Left cardiac atrium (tissue), 4 donors: ENCODE measurements around the gene COMT. TPM values are rescaled to one million over a fixed set of nuclear protein-coding genes. Genes with fewer than 3 reads are reported as not detected.

Experiments used
- ATAC-seq, 2 donors: fragments of 200-7000 bp; cut with Tn5 transposase; one replicate each; pipeline ENCODE4 v1.9.1; 2020; ENCODE audit warnings: mild to moderate bottlenecking in 2 of 2, moderate library complexity in 2 of 2
- DNase-seq: peaks from one replicate; pipeline ENCODE4 v3.0.0-alpha.2; 2020
- intact Hi-C, 2 donors: fragments of 100-400 bp; cut with DNase I; formaldehyde crosslinking; loops; one replicate each; pipeline versions ENCODE4 v1.14.1 to v1.15.1; 2022 to 2023
- total RNA-seq, 2 donors: library from RNA; stranded (reverse); fragmentation: NEBNext Ultra II Directional; extraction: Animal tissue kit (Norgen Biotek cat#: 25700); gene quantifications; one replicate each; pipeline ENCODE4 v1.2.1, GENCODE V29; 2021
- donor health status: DM: no; HTN: yes; CAD: no.
- donor health status: DM: no; HTN: yes; CAD: no; lungs with severe emphysema.
- donor health status: DM: yes; HTN: yes; CAD: no.
- donor health status: Dilated cardiomyopathy.

COMT gene
- total RNA-seq, 2 donors from 2014 or later = 101 to 103 TPM

GRCh38 chr22:19942157-19943081, 847 bp downstream of the COMT start:
- peak; percentile 63 to 70 for ATAC-seq
- peak; percentile 40 for DNase-seq
- intact Hi-C loops = no loop called here

- DNase-seq (peak; percentile 24), ATAC-seq (peak; percentile 44 to 56)
- intact Hi-C loops = no loop called here
Measured at GRCh38 chr22:19943082-19944026, 1.8 kb downstream of the COMT start.

GRCh38 chr22:19948057-19948760, 6.6 kb downstream of the COMT start:
- DNase-seq (no peak), ATAC-seq (no peak)
- intact Hi-C loops = no loop called here

DNA sequence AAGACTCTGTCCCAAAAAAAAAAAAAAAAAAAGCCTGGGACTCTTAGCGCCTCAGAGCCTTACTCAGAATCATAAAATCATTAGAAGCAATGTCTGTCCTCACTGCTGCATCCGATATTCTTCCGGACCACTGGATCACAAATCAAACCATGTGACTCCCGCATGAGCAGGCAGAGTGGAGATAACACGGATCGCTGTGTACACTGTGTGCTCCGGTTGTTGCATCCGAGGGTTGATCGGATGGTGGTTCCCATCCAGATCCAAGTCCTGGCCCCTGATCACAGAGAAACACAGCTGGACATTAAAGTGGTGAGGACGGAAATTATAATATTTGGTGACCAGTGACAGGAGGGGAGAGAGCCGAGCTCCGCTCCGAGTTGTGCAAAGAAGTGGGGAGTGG, 9.8 kb downstream of the COMT start:
- intact Hi-C loops = no loop called here

DNA sequence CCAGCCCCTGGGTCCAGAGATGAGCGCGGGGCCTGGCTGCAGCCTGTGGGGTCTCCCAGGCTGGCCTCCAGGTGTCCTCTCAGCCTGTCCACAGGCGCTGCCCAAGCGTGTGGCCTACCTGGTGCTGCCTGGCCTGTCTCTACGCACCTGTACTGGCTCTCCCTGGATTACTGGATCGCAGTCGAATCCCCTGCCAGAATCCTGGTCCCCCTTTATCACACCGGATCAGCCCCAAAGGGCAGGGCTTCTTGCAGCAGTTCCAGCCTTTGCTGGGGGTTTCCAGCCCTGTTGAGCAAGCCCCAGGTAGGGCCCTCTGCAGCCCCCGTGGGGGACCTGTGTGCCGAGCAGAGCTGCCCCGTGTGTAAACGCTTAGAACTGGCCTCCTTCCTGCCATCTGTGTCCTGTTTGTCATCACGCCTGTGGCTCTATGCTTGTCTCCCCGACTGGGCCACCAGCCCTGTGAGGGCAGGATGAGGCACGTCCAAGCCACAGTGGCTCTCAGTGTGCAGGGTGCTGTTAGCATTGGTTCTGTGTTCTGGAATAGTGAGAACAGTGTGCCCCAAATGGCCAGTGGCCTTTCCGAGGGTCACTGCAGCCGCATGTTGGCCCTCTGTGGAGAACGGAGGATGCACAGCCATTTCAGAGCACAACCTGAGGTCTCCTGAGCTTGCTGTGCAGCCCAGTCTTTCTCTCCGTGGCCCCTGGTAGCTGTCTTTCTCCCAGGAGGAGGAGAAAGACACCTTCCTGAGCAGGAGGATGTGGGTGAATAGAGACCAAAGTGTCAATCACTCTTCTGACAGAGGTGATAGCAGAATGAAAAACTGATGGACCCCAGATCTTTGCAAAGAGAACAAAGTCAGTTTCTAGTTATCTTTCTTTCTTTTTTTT, 13.9 kb downstream of the COMT start:
- ATAC-seq = no peak
- peak; percentile 20 for DNase-seq
- intact Hi-C loops = no loop called here

More for the DNA sequence above, 9.8 kb downstream of the COMT start:
- ATAC-seq (no peak), DNase-seq (peak; percentile 17)

GRCh38 chr22:19957445-19957844, 15.9 kb downstream of the COMT start:
- DNase-seq (peak; percentile 15), ATAC-seq (no peak)
- intact Hi-C loops = no loop called here

DNA sequence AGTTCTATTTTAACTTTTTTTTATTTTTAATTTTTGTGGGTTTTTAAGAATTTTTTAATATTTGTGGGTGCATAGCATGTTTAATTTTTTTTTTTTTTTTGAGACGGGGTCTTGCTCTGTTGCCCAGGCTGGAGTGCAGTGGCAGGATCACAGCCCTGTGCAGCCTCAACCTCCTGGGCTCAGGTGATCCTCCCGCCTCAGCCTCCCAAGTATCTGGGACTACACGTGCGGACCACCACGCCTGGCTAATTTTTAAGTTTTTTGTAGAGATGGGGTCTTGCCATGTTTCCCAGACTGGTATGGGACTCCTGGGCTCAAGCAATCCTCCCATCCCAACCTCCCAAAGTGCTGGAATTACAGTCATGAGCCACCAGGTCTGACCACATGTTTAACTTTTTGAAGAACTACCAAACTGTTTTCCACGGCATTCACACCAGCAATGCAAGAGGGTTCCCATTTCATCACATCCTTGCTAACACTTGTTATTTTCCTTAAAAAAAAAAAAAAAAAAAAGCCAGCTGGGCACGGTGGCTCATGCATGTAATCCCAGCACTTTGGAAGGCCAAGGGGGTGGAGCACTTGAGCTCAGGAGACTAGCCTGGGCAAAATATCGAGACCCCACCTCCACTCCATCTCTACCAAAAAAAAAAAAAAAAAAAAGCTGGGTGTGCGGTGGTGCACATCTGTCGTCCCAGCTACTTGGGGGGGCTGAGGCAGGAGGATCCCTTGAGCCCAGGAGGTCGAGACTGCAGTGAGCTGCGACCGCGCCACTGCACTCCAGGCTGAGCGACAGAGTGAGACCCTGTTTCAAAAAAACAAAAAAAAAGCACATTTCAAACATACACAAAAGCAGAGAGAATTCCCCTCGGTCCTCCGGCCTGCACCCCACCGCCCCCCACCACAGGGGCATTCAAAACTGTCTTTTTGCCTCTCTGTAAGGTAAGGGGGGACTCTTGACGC, 16.8 kb downstream of the COMT start:
- DNase-seq (no peak), ATAC-seq (no peak)
- intact Hi-C loops = no loop called here

DNA sequence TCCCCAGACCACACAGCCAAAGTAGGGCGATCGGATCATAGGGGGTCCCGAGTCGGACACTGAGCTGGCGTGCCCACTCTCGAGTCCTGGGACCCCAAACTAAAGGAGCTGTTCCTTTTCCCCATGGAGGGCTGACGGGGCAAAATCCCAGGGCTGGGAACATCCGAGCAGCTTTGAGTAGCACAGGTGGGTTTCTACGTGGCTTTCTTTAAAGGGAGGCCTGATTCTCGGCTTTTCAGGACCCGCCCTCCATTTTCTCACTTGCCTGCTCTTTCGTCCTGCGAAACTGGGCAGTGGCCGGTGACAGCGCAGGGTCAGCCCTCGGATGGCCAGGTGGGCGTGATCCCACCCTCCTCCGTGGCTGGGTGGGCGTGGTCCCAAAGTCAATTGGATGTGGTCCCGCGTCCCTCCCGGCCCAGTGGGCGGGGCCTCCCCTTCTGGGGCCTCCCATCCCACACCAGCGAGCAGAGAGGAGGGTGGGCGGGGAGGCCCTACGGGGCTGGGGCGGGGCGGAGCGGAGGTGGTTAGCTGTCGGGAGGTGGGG, 17.5 kb downstream of the COMT start:
- DNase-seq = peak; percentile 87
- ATAC-seq = peak; percentile 79 to 81
- intact Hi-C loops = no loop called here

- ATAC-seq = peak; percentile 4 to 9
- peak; percentile 20 for DNase-seq
- intact Hi-C loops = no loop called here
Measured at GRCh38 chr22:19959587-19960490, 18.3 kb downstream of the COMT start.

- no peak for ATAC-seq
- DNase-seq = no peak
- intact Hi-C loops = no loop called here
Measured at GRCh38 chr22:19960491-19961200, 19.1 kb downstream of the COMT start.

- intact Hi-C loops = no loop called here
- DNase-seq (no peak), ATAC-seq (no peak)
Measured at GRCh38 chr22:19961201-19961580, 19.6 kb downstream of the COMT start.

DNA sequence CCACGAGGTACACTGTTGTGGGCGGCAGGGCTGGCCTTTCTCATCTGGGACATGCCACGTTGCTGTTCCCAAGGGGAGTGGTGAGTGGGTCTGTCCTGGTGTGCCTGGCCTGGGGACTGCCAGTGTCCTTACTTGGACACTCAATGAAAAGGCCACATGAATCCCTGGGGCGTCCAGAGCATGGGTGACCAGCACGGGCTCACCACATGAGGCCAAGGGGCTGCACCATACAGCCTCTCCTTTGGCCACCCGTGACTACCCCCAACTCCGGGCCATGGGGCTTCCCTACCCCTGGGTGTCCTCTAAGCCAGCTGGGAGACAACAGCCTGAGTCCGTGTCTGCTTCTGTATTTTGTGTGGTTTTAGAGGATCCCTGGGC, 20.3 kb downstream of the COMT start:
- no peak for ATAC-seq
- intact Hi-C loops = no loop called here
- DNase-seq = no peak

GRCh38 chr22:19962246-19962908, 20.8 kb downstream of the COMT start:
- ATAC-seq = peak; percentile 9 to 26
- peak; percentile 68 for DNase-seq
- intact Hi-C loops = no loop called here

- DNase-seq (no peak), ATAC-seq (no peak)
- intact Hi-C loops = no loop called here
Measured at GRCh38 chr22:19962909-19963806, 21.6 kb downstream of the COMT start.
